ENCODE measurements around the gene IGSF8.

- TF ChIP-seq CTCF (IDR thresholded peaks at IDR 0.05), result no peak
- no peak for TF ChIP-seq ATF3 (CRISPR knock-in tag; conservative IDR thresholded peaks at IDR 0.05)
- no peak for TF ChIP-seq ELF4 (CRISPR knock-in tag; IDR thresholded peaks at IDR 0.05; ENCODE audit: low read depth)
- TF ChIP-seq MAX (CRISPR knock-in tag; IDR thresholded peaks at IDR 0.05), result no peak
- TF ChIP-seq USF2 (CRISPR knock-in tag; IDR thresholded peaks at IDR 0.05), result no peak
- no peak for TF ChIP-seq ZNF121 (CRISPR knock-in tag; IDR thresholded peaks at IDR 0.05)
- TF ChIP-seq CREM (CRISPR knock-in tag; IDR thresholded peaks at IDR 0.05), result no peak
- TF ChIP-seq ZNF219 (CRISPR knock-in tag; IDR thresholded peaks at IDR 0.05; ENCODE audit: borderline replicate concordance), result no peak
- no peak for TF ChIP-seq SP1 (CRISPR knock-in tag; conservative IDR thresholded peaks at IDR 0.05)
- TF ChIP-seq ATF1 (CRISPR knock-in tag; IDR thresholded peaks at IDR 0.05), result no peak
Measured at GRCh38 chr1:160129558-160129957, 31.1 kb upstream of the IGSF8 start.

Data from WTC11 (cell line).